Thoracic aorta (tissue), 2 donors: Measurements from ENCODE around the gene PTPRJ. TPM values are rescaled to one million over a fixed set of nuclear protein-coding genes. Genes with fewer than 3 reads are reported as not detected.

Experiments used
- ATAC-seq: fragments of 150-250 bp; one replicate; pipeline ENCODE4 v1.8.0; 2017; ENCODE audit warnings: low read depth; ENCODE audit not compliant: insufficient number of reproducible peaks, low FRiP score
- DNase-seq: peaks from one replicate; pipeline ENCODE4 v3.0.0-alpha.2; 2020; ENCODE audit warnings: low spot score
- H3K27ac ChIP-seq, 2 donors: fragments of 200-600 bp; sonication (generic); 1 replicate in 1 of 2; 2 replicates in 1 of 2; pipeline ENCODE4 v1.5.1; 2016; ENCODE audit warnings: mild to moderate bottlenecking in 2 of 2, moderate library complexity in 2 of 2
- H3K27me3 ChIP-seq: fragments of 200-600 bp; sonication (generic); replicated peaks from 2 replicates; pipeline ENCODE4 v1.6.0; 2016; ENCODE audit warnings: mild to moderate bottlenecking; ENCODE audit not compliant: insufficient read depth
- H3K36me3 ChIP-seq: fragments of 200-600 bp; sonication (generic); one replicate; pipeline ENCODE4 v1.5.1; 2016
- H3K4me1 ChIP-seq, 2 donors: fragments of 200-600 bp; sonication (generic); 1 replicate in 1 of 2; 2 replicates in 1 of 2; pipeline versions ENCODE4 v1.5.1 to v1.6.0; 2016; ENCODE audit warnings: low read depth in 2 of 2, mild to moderate bottlenecking in 1 of 2; ENCODE audit not compliant: control insufficient read depth in 1 of 2
- H3K4me3 ChIP-seq: fragments of 200-600 bp; sonication (generic); 2 replicates; pipeline ENCODE4 v1.5.1; 2016; ENCODE audit warnings: mild to moderate bottlenecking
- H3K9me3 ChIP-seq: fragments of 200-600 bp; sonication (generic); 2 replicates; pipeline ENCODE4 v1.5.1; 2016
- CTCF ChIP-seq: fragments of 200-600 bp; sonication (generic); IDR thresholded peaks from one replicate; pipeline ENCODE4 v1.5.1; 2019; ENCODE audit warnings: antibody characterized with exemption
- total RNA-seq, 2 donors: library from RNA; depleted of rRNA; stranded (reverse); fragments of >200 nt; gene quantifications; one replicate each; pipeline versions ENCODE4 v1.1.0 to v1.2.3, GENCODE V29; 2016

The PTPRJ gene
- total RNA-seq, 2 donors from 2014 or later: 20.4 to 20.9 TPM

DNA sequence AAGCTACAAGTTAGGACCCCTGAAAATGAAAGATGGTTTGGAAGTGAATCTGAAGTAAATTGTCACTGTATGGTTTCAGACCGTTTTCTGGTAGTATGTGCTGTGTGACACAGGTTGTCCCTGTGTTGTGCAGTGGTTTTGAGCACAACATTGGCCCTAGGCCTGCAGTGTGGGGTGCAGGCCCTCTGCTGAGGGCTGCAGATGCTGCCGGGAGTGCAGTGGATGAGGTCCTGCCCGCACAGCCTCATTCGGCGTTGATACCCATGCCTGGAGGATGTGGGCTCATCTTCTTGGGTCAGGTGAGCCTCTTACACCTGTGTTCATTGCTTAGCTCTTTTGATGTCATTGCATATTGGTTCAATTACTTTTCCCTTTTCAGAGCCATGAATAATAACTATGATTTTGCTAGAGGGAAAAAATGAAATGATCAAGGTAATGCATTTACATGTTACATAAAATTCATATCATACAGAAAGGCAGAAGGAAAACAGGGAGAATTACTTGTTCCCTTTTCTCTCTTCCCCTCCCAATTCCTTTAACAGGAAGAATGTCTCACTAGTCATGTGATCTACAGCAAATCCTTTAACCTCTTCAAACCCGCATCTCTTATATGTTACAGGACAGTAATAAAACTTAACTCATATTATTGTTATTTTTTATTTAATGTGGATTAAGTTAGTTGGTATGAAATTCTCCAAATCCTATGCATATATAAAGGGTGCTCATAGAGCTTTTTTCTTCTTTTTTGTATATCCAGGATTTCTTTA, 48.7 kb downstream of the PTPRJ start:
- H3K27me3 ChIP-seq: no peaks in the 10 kb centered on the region
- DNase-seq: no peak
- H3K36me3 ChIP-seq: no peaks in the 10 kb centered on the region
- TF ChIP-seq CTCF: no peak
- H3K27ac ChIP-seq: no peak overlapping the region
- H3K9me3 ChIP-seq: no peaks in the 10 kb centered on the region
- peaks cover 13 to 21% of the 10 kb centered on the region in 2 donors for H3K4me1 ChIP-seq
- H3K4me3 ChIP-seq: no peak overlapping the region
- no peak for ATAC-seq

DNA sequence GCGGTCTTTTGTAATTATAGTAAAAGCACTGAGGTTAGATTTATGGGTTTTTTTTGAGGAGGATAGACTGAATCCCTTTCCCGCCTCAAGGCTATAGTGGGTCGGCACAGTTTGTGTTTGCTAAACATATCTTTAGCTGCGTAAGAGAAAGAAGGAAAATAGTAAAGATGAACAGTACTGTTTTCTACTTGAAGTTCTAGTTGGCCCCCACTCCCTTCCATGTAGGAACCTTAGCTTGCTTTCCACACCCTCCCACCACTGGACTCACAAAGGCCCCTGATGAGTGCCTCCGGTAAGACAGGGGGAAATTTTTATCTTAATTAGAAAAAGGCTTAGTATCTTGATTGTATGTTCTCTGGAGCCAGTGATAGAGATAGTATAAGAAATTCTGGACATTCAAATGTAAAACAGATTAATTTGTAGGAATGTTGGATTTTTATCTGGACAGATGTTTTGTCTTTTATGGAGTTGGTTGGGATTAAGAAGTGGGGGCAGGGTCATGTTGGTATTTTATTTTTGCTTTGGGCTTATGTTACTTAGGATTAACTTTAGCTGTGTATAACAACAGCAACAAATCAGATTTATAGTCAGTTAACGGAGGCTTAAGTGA, 49.4 kb downstream of the PTPRJ start:
- no peak overlapping the region for H3K27ac ChIP-seq

DNA sequence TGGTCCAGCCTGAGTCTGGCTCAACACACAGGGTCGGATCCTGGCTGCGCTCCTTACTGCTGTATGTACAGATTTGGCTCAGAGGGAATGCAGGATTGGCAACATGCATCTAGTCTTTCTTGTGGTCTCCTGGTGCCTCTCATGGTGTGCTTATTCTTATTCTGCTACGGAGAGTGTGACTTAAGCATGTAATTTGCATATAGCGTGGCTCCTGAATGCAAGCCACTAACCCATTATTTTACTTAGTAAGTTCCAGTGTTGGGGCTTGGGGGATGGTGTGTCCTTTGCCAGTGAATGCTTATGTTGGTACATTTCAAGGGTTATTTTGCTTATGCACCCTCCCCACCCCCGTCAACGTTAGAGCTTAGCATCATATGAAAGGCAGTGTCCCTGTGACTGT, 51.2 kb downstream of the PTPRJ start:
- Histone ChIP-seq H3K27me3 (no peaks in the 10 kb centered on the region), H3K27ac (peak overlapping the region in 1 of 2 donors; percentile 7), H3K36me3 (no peaks in the 10 kb centered on the region), H3K9me3 (no peaks in the 10 kb centered on the region), H3K4me1 (peaks cover 23 to 30% of the 10 kb centered on the region in 2 donors), H3K4me3 (no peak overlapping the region)
- TF ChIP-seq CTCF: no peak
- no peak for ATAC-seq
- no peak for DNase-seq

More for the DNA sequence above, 49.4 kb downstream of the PTPRJ start:
- no peak for ATAC-seq
- Histone ChIP-seq H3K27me3 (no peaks in the 10 kb centered on the region), H3K9me3 (no peaks in the 10 kb centered on the region), H3K4me1 (peaks cover 18 to 26% of the 10 kb centered on the region in 2 donors), H3K36me3 (no peaks in the 10 kb centered on the region), H3K4me3 (no peak overlapping the region)
- no peak for TF ChIP-seq CTCF
- no peak for DNase-seq

DNA sequence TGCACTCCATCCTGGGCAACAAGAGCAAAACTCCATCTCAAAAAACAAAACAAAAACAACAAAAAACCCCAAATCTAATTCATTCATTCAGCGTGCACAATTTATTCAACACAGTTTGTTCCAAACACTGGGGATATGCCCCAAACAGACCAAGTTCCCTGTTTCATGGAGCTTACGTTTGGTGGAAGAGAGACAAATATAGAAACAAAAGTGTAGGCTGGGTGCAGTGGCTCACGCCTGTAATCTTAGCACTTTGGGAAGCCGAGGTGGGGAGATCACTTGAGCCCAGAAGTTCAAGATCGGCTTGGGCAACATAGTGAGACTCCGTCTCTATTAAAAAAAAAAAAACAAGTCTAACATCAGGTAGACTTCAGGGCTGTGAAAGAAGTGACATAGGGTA, 52.4 kb downstream of the PTPRJ start:
- Histone ChIP-seq H3K27ac (peak overlapping the region in 1 of 2 donors; percentile 16), H3K4me3 (no peak overlapping the region)
- no peak for TF ChIP-seq CTCF

GRCh38 chr11:48033918-48034341, 53.6 kb downstream of the PTPRJ start:
- Histone ChIP-seq H3K36me3 (no peaks in the 10 kb centered on the region), H3K27me3 (no peaks in the 10 kb centered on the region), H3K4me3 (no peak overlapping the region), H3K9me3 (no peaks in the 10 kb centered on the region), H3K27ac (peak overlapping the region in 1 of 2 donors; percentile 5), H3K4me1 (peaks cover 23 to 24% of the 10 kb centered on the region in 2 donors)
- DNase-seq (no peak), ATAC-seq (no peak)
- TF ChIP-seq CTCF: no peak

More for the DNA sequence above, 52.4 kb downstream of the PTPRJ start:
- Histone ChIP-seq H3K9me3 (no peaks in the 10 kb centered on the region), H3K36me3 (no peaks in the 10 kb centered on the region), H3K27me3 (no peaks in the 10 kb centered on the region), H3K4me1 (peaks cover 23 to 30% of the 10 kb centered on the region in 2 donors)
- DNase-seq: no peak
- ATAC-seq: no peak
